PC-9 (cell line): ENCODE data around the gene PDE6B. TPM values are rescaled to one million over a fixed set of nuclear protein-coding genes. Genes with fewer than 3 reads are reported as not detected.

ENCODE experiments used
- BruUV-seq: library from RNA; stranded (reverse); fragments of 400-500 nt; replicated peaks from 2 replicates; lab custom pipeline; 2021; lab: Mats Ljungman, UMichigan
- CTCF ChIA-PET: fragments of 300-600 bp; sonication (Branson Sonifier 250); formaldehyde crosslinking; loops from one replicate; lab custom pipeline; 2022; ENCODE audit warnings: antibody characterized with exemption; lab: Charles Lee
- POLR2A ChIA-PET: fragments of 300-600 bp; sonication (Branson Sonifier 250); formaldehyde crosslinking; loops from one replicate; lab custom pipeline; 2022; ENCODE audit warnings: antibody characterized with exemption; ENCODE audit not compliant: unreplicated experiment; lab: Charles Lee
- DNase-seq, 2 experiments: peaks; one replicate each; pipeline versions ENCODE4 v3.0.0 to v3.0.0-alpha.2; 2015 to 2022; ENCODE audit warnings: mixed read lengths in 1 of 2
- H2AFZ ChIP-seq: fragments of 200-600 bp; sonication (generic); 2 replicates; pipeline ENCODE4 v1.8.1; 2017; ENCODE audit warnings: antibody characterized with exemption
- H3F3A ChIP-seq: fragments of 200-600 bp; sonication (generic); 2 replicates; pipeline ENCODE4 v1.8.1; 2017; ENCODE audit warnings: antibody characterized with exemption, mild to moderate bottlenecking, low read depth; ENCODE audit not compliant: insufficient read depth
- H3K27ac ChIP-seq: fragments of 200-600 bp; sonication (generic); 2 replicates; pipeline ENCODE4 v1.6.1; 2016; ENCODE audit warnings: mixed run types
- H3K27me3 ChIP-seq: fragments of 200-600 bp; sonication (generic); 2 replicates; pipeline ENCODE4 v1.6.1; 2016; ENCODE audit warnings: low read depth, mixed run types; ENCODE audit not compliant: insufficient read depth
- H3K36me3 ChIP-seq: fragments of 200-600 bp; sonication (generic); 2 replicates; pipeline ENCODE4 v1.6.1; 2016; ENCODE audit warnings: low read depth, mixed run types
- H3K4me1 ChIP-seq: fragments of 200-600 bp; sonication (generic); replicated peaks from 2 replicates; pipeline ENCODE4 v1.6.1; 2016; ENCODE audit warnings: mixed run types; ENCODE audit not compliant: insufficient read depth
- H3K4me2 ChIP-seq: fragments of 200-600 bp; sonication (generic); 2 replicates; pipeline ENCODE4 v1.6.1; 2017; ENCODE audit warnings: mixed run types
- H3K4me3 ChIP-seq: fragments of 200-600 bp; sonication (generic); 2 replicates; pipeline ENCODE4 v1.6.1; 2016; ENCODE audit warnings: mixed run types
- H3K79me2 ChIP-seq: fragments of 200-600 bp; sonication (generic); 2 replicates; pipeline ENCODE4 v1.6.1; 2017; ENCODE audit warnings: low read depth, mixed run types
- H3K9me2 ChIP-seq: fragments of 200-600 bp; sonication (generic); 2 replicates; pipeline ENCODE4 v1.8.1; 2017; ENCODE audit warnings: mild to moderate bottlenecking; ENCODE audit not compliant: insufficient read depth
- H3K9me3 ChIP-seq: fragments of 200-600 bp; sonication (generic); 2 replicates; pipeline ENCODE4 v1.8.1; 2016; ENCODE audit warnings: low read depth; ENCODE audit not compliant: insufficient read depth
- H4K20me1 ChIP-seq: fragments of 200-600 bp; sonication (generic); 2 replicates; pipeline ENCODE4 v1.8.1; 2017; ENCODE audit not compliant: insufficient read depth
- CTCF ChIP-seq: fragments of 200-600 bp; sonication (generic); conservative IDR thresholded peaks from 2 replicates; pipeline ENCODE4 v1.6.1; 2017; ENCODE audit warnings: mixed run types, antibody characterized with exemption, mild to moderate bottlenecking, moderate library complexity
- EZH2 ChIP-seq: fragments of 200-600 bp; sonication (generic); IDR thresholded peaks from 2 replicates; pipeline ENCODE4 v1.8.0; 2017; ENCODE audit warnings: antibody characterized with exemption, low read depth
- intact Hi-C: fragments of 100-400 bp; cut with micrococcal nuclease; formaldehyde crosslinking; loops from one replicate; pipeline ENCODE4 v1.10.0; 2022; ENCODE audit not compliant: unreplicated experiment
- total RNA-seq: library from RNA; stranded (reverse); gene quantifications from 2 replicates; pipeline ENCODE4 v1.2.3, GENCODE V29; 2021

Gene PDE6B
- total RNA-seq, 1 experiment from 2014 or later, result 5.9 TPM

- no peaks in the 10 kb centered on the region for H3F3A ChIP-seq
- intact Hi-C loops, result no loop called here
- POLR2A ChIA-PET, result no interaction called here
- H3K27me3 ChIP-seq, result peaks cover 62% of the 10 kb centered on the region
- no TSS peak for BruUV-seq
- H3K27ac ChIP-seq, result no peak overlapping the region
- no peaks in the 10 kb centered on the region for H3K9me2 ChIP-seq
- no peaks in the 10 kb centered on the region for H3K79me2 ChIP-seq
- 0 out of 2 replicates have a peak overlapping the region, but pooled peaks have one; percentile 6 for H2AFZ ChIP-seq
- CTCF ChIA-PET, result interaction anchor here (0.6 kb wide), 1 partner anchor 80 kb away, joined by 3 read pairs; no protein-coding TSS in a partner anchor
- H3K4me1 ChIP-seq, result no peaks in the 10 kb centered on the region
- DNase-seq, result peak in 1 of 2 experiments; percentile 25
- H3K9me3 ChIP-seq, result no peaks in the 10 kb centered on the region
- H3K36me3 ChIP-seq, result no peaks in the 10 kb centered on the region
- H3K4me3 ChIP-seq, result peak overlapping the region; percentile 37; the same call in 1 of the 2 replicates
- TF ChIP-seq CTCF (no peak), EZH2 (no peak)
- peak overlapping the region; percentile 73 for H3K4me2 ChIP-seq
- H4K20me1 ChIP-seq, result no peaks in the 10 kb centered on the region
These were observed 47.6 kb upstream of the PDE6B start for GRCh38 chr4:577499-578450.

- POLR2A ChIA-PET, result no interaction called here
- Histone ChIP-seq H3K4me3 (no peak overlapping the region), H3K36me3 (no peaks in the 10 kb centered on the region), H3K79me2 (no peaks in the 10 kb centered on the region), H3K4me2 (no peak overlapping the region), H3K9me3 (peaks cover 6% of the 10 kb centered on the region; the same call in 1 of the 2 replicates), H3K27me3 (peaks cover 52% of the 10 kb centered on the region), H3K4me1 (no peaks in the 10 kb centered on the region), H3K9me2 (no peaks in the 10 kb centered on the region; the same call in 1 of the 2 replicates), H4K20me1 (no peaks in the 10 kb centered on the region), H3F3A (no peaks in the 10 kb centered on the region), H3K27ac (no peak overlapping the region), H2AFZ (no peak overlapping the region)
- TF ChIP-seq EZH2, result no peak
- intact Hi-C loops, result no loop called here
- no TSS peak for BruUV-seq
- CTCF ChIA-PET, result interaction anchor here (0.6 kb wide), 1 partner anchor 81 kb away, joined by 3 read pairs; no protein-coding TSS in a partner anchor
- no peak for DNase-seq
These were observed 46.6 kb upstream of the PDE6B start for GRCh38 chr4:578451-579443.

GRCh38 chr4:579543-580175 is 45.7 kb upstream of the PDE6B start:
- Histone ChIP-seq H2AFZ (no peak overlapping the region), H3K27ac (no peak overlapping the region), H3K9me2 (no peaks in the 10 kb centered on the region; the same call in 1 of the 2 replicates), H3K36me3 (no peaks in the 10 kb centered on the region), H3K4me2 (no peak overlapping the region), H4K20me1 (no peaks in the 10 kb centered on the region), H3K9me3 (peaks cover 6% of the 10 kb centered on the region; the same call in 1 of the 2 replicates), H3K4me3 (no peak overlapping the region), H3K27me3 (peaks cover 53% of the 10 kb centered on the region), H3F3A (no peaks in the 10 kb centered on the region), H3K79me2 (no peaks in the 10 kb centered on the region), H3K4me1 (no peaks in the 10 kb centered on the region)
- DNase-seq, result no peak
- intact Hi-C loops, result no loop called here
- ChIA-PET CTCF (no interaction called here), POLR2A (interaction anchor here (0.6 kb wide), 1 partner anchor 109 kb away, joined by 3 read pairs; no protein-coding TSS in a partner anchor)
- TF ChIP-seq CTCF (no peak), EZH2 (no peak)
- no TSS peak for BruUV-seq
